Measurements from ENCODE around the gene FCHSD2. TPM values are rescaled to one million over a fixed set of nuclear protein-coding genes. Genes with fewer than 3 reads are reported as not detected.

Gene FCHSD2
- total and polyA plus RNA-seq, 9 of the 15 experiments (the other 6 are each of a cell fraction or from before 2014, with no cell fraction given) = 1.8 to 14.7 (median 6.4) TPM

- TF ChIP-seq MED1 (CRISPR knock-in tag; IDR thresholded peaks at IDR 0.05; ENCODE audit: borderline replicate concordance) = no peak
- TF ChIP-seq NFE2L1 (tag; IDR thresholded peaks at IDR 0.05; ENCODE audit: borderline replicate concordance, low read depth) = no peak
- no peak for TF ChIP-seq ZNF79 (CRISPR knock-in tag; IDR thresholded peaks at IDR 0.05; ENCODE audit: low read depth)
- TF ChIP-seq, protein P1, sequence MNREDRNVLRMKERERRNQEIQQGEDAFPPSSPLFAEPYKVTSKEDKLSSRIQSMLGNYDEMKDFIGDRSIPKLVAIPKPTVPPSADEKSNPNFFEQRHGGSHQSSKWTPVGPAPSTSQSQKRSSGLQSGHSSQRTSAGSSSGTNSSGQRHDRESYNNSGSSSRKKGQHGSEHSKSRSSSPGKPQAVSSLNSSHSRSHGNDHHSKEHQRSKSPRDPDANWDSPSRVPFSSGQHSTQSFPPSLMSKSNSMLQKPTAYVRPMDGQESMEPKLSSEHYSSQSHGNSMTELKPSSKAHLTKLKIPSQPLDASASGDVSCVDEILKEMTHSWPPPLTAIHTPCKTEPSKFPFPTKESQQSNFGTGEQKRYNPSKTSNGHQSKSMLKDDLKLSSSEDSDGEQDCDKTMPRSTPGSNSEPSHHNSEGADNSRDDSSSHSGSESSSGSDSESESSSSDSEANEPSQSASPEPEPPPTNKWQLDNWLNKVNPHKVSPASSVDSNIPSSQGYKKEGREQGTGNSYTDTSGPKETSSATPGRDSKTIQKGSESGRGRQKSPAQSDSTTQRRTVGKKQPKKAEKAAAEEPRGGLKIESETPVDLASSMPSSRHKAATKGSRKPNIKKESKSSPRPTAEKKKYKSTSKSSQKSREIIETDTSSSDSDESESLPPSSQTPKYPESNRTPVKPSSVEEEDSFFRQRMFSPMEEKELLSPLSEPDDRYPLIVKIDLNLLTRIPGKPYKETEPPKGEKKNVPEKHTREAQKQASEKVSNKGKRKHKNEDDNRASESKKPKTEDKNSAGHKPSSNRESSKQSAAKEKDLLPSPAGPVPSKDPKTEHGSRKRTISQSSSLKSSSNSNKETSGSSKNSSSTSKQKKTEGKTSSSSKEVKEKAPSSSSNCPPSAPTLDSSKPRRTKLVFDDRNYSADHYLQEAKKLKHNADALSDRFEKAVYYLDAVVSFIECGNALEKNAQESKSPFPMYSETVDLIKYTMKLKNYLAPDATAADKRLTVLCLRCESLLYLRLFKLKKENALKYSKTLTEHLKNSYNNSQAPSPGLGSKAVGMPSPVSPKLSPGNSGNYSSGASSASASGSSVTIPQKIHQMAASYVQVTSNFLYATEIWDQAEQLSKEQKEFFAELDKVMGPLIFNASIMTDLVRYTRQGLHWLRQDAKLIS (CRISPR knock-in tag; IDR thresholded peaks at IDR 0.05) = no peak
- no peak for TF ChIP-seq ZNF764 (CRISPR knock-in tag; IDR thresholded peaks at IDR 0.05; ENCODE audit: low read depth)
- TF ChIP-seq KDM5B (IDR thresholded peaks at IDR 0.05; ENCODE audit: insufficient replicate concordance, low read depth, low read length) = no peak
- TF ChIP-seq ZNF586 (CRISPR knock-in tag; conservative IDR thresholded peaks at IDR 0.05) = no peak
Observed at GRCh38 chr11:72863916-72864315, 278.2 kb downstream of the FCHSD2 start (continued).

DNA sequence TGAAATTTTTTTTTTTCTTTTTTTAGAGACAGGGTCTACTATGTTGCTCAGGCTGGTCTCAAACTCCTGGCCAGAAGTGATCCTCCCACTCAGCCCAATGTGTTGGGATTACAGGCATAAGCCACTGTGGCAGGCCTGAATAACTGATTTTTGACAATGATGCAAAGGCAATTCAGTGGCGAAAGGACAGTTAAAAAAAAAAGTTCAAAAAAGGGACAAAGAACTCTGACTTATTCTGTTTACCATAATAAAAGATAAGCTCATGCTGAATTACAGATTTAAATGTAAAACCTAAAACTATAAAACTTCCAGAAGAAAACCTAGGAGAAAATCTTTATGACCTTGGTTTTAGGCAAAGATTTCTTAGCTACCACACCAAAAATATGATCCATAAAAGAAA lies 279.0 kb downstream of the FCHSD2 start:
- BruUV-seq (replicated peaks) = no TSS peak
- intact Hi-C loops (cut with micrococcal nuclease) (no loop called here), in situ Hi-C loops (cut with MboI) (no loop called here)
- H3K9ac ChIP-seq (ENCODE audit: insufficient read depth in 1 of 2, low read depth in 2 of 2, low read length in 2 of 2) = no peak overlapping the region
- H3K79me2 ChIP-seq (ENCODE audit: control insufficient read depth, insufficient read depth, low read length) = no peaks in the 10 kb centered on the region
- ChIA-PET POLR2A (no interaction called here), CTCF (ENCODE audit: low intra/inter-chr PET ratio) (no interaction called here)
- H3K27me3 ChIP-seq (ENCODE audit: control insufficient read depth in 2 of 2, insufficient read depth in 2 of 2, low read length in 2 of 2) = no peaks in the 10 kb centered on the region
- 0 out of 3 replicates have a peak, but pooled peaks cover 2% of the 10 kb centered on the region for H3K36me3 ChIP-seq (ENCODE audit: control insufficient read depth, insufficient read depth, low read length)
- TF ChIP-seq ARID1B (IDR thresholded peaks at IDR 0.05) = no peak
- no peak for TF ChIP-seq POLR2H (tag; IDR thresholded peaks at IDR 0.05; ENCODE audit: low read depth)
- no peak for TF ChIP-seq ZC3H8 (IDR thresholded peaks at IDR 0.05)
- ATAC-seq (no peak), DNase-seq (ENCODE audit: extremely low read depth in 1 of 4, low spot score in 3 of 4) (no peak), FAIRE-seq (no peak)
- no peaks in the 10 kb centered on the region; a peak in 1 of 5 replicates for H3K4me1 ChIP-seq (replicated peaks in 1 of 2; ENCODE audit: control insufficient read depth in 2 of 2, insufficient read depth in 2 of 2, low read length in 2 of 2)
- no peak overlapping the region for H3K27ac ChIP-seq (ENCODE audit: extremely low read depth, low read depth, low read length)
- H3K4me2 ChIP-seq (ENCODE audit: insufficient read depth, low read length) = no peak overlapping the region
- no peaks in the 10 kb centered on the region for H4K20me1 ChIP-seq (replicated peaks; ENCODE audit: control insufficient read depth, insufficient read depth, low read length)
- no peak overlapping the region for H3K4me3 ChIP-seq
- H2AFZ ChIP-seq (ENCODE audit: low read depth, low read length) = no peak overlapping the region
- H3K9me1 ChIP-seq (ENCODE audit: control insufficient read depth, insufficient read depth, low read length) = no peaks in the 10 kb centered on the region
- H3K9me3 ChIP-seq (replicated peaks; ENCODE audit: control insufficient read depth, insufficient read depth, low read depth, low read length) = no peaks in the 10 kb centered on the region
- 50% methylated on average over 1 of the region's 1 CpG for WGBS (ENCODE audit: insufficient coverage, low coverage, missing lambda C conversion rate)

Data from K562 (cell line).